Colonic mucosa (tissue), 4 donors: ENCODE measurements around the gene TNK2. TPM values are rescaled to one million over a fixed set of nuclear protein-coding genes. Genes with fewer than 3 reads are reported as not detected.
"Not testable (repeated sequence)": the region's sequence is repeated elsewhere in the genome, so short reads cannot be mapped to it uniquely, and the experiment has no call there.

ENCODE experiments used
- DNase-seq: peaks from one replicate; pipeline ENCODE4 v3.0.0-alpha.2; 2020
- H3K27ac ChIP-seq: fragments of 200-600 bp; one replicate; pipeline ENCODE4 v1.8.0; 2021
- H3K27me3 ChIP-seq: fragments of 200-600 bp; one replicate; pipeline ENCODE4 v1.8.0; 2021
- H3K36me3 ChIP-seq: fragments of 200-600 bp; one replicate; pipeline ENCODE4 v1.8.0; 2021
- H3K4me1 ChIP-seq: fragments of 200-600 bp; one replicate; pipeline ENCODE4 v1.8.0; 2021; ENCODE audit warnings: mild to moderate bottlenecking
- H3K4me3 ChIP-seq: fragments of 200-600 bp; one replicate; pipeline ENCODE4 v1.8.0; 2021
- H3K9ac ChIP-seq, 2 donors: one replicate each; pipeline ENCODE4 v1.7.0; 2013; ENCODE audit warnings: control low read depth in 2 of 2, low read depth in 2 of 2, low read length in 2 of 2
- H3K9me3 ChIP-seq: fragments of 200-600 bp; one replicate; pipeline ENCODE4 v1.8.0; 2021
- intact Hi-C: fragments of 100-400 bp; cut with DNase I; formaldehyde crosslinking; loops from one replicate; pipeline ENCODE4 v1.14.1; 2022
- total RNA-seq, 2 donors: library from RNA; stranded (reverse); fragmentation: NEBNext Ultra II Directional in 1 of 2; extraction: Animal tissue kit (Norgen Biotek cat#: 25700) in 1 of 2; gene quantifications; one replicate each; pipeline ENCODE4 v1.2.1, GENCODE V29; 2021
- TF ChIP-seq, protein P1 (sequence below): fragments of 200-600 bp; IDR thresholded peaks from one replicate; pipeline ENCODE4 v1.8.0; 2022; ENCODE audit warnings: antibody characterized with exemption, mild to moderate bottlenecking
- donor health status: healthy.
- donor health status: DM: no; HTN: no; CAD: no.
- donor health status: DM: no; HTN: no; CAD: no.

TNK2 gene
- total RNA-seq, 2 donors from 2014 or later = 23.8 to 28.5 TPM

DNA sequence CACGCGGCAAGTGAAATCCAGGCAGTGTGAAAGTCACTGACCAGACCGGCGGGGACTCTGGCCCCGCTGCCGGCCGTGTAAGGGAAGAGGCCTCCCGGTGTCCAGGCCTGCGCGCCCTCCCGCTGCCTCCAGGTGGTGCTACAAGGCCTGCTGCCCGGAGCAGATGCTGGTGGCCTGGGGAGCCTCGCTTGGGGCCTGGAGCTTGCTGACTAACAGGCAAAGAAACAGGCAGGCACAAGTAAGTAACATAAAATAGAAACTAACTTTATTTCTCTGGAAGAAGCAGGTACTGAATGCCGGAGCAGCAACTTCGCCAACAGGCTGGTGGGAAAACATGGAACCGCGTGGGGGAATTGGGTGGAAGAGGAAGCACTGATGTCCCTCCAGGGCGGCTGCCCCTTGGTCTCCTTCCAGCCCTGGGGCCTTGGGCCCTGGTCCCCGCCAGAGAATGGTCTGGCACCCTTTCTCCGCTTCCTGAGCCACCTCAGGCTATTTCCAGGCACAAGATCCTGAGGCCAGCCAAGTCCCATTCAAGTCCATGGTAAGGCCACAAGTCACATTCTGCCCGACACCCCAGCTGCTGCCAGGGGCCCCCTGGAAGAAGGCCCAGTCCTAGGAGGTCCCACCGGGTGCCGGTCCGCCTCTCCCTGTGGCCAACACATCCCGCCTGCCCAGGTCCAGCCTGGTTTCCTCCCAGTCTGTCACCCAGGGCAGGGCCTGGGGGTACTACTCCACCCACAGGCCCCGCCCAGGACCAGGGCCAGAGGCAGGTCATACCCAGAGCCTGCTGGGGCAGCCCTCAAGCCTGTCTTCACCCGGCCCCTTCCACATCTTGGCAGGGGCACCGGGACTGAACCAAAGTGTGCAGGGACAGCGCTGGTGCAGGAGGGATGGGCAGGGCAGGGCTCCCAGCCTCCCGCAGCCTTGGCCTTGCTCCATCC lies 45.0 kb downstream of the TNK2 start:
- H3K4me1 ChIP-seq = no peaks in the 10 kb centered on the region
- H3K9me3 ChIP-seq = no peaks in the 10 kb centered on the region
- no peaks in the 10 kb centered on the region for H3K27me3 ChIP-seq
- peak; percentile 89 for DNase-seq
- no peak overlapping the region for H3K4me3 ChIP-seq
- no peak overlapping the region for H3K27ac ChIP-seq
- TF ChIP-seq, protein P1, sequence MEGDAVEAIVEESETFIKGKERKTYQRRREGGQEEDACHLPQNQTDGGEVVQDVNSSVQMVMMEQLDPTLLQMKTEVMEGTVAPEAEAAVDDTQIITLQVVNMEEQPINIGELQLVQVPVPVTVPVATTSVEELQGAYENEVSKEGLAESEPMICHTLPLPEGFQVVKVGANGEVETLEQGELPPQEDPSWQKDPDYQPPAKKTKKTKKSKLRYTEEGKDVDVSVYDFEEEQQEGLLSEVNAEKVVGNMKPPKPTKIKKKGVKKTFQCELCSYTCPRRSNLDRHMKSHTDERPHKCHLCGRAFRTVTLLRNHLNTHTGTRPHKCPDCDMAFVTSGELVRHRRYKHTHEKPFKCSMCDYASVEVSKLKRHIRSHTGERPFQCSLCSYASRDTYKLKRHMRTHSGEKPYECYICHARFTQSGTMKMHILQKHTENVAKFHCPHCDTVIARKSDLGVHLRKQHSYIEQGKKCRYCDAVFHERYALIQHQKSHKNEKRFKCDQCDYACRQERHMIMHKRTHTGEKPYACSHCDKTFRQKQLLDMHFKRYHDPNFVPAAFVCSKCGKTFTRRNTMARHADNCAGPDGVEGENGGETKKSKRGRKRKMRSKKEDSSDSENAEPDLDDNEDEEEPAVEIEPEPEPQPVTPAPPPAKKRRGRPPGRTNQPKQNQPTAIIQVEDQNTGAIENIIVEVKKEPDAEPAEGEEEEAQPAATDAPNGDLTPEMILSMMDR = peak; percentile 95
- no peaks in the 10 kb centered on the region for H3K36me3 ChIP-seq
- intact Hi-C loops = loop anchor here (5.0 kb wide), 1 partner anchor 49 kb away; no protein-coding TSS in a partner anchor
- H3K9ac ChIP-seq = peak overlapping the region in 1 of 2 donors; percentile 1

- not testable (repeated sequence) for H3K4me3 ChIP-seq, H3K9me3 ChIP-seq, H3K9ac ChIP-seq, H3K27me3 ChIP-seq, H3K27ac ChIP-seq, H3K36me3 ChIP-seq, H3K4me1 ChIP-seq, DNase-seq
- intact Hi-C loops = loop anchor here (5.0 kb wide), 1 partner anchor 50 kb away; no protein-coding TSS in a partner anchor
Observed at GRCh38 chr3:195862318-195862717, 46.0 kb downstream of the TNK2 start.

- DNase-seq = no peak
- intact Hi-C loops = loop anchor here (2.0 to 5.0 kb wide), 2 partner anchors 34 to 52 kb away; no protein-coding TSS in a partner anchor
- no peaks in the 10 kb centered on the region for H3K4me1 ChIP-seq
- no peaks in the 10 kb centered on the region for H3K27me3 ChIP-seq
- TF ChIP-seq, protein P1 = no peak
- no peak overlapping the region for H3K27ac ChIP-seq
- no peaks in the 10 kb centered on the region for H3K9me3 ChIP-seq
- no peak overlapping the region for H3K4me3 ChIP-seq
- H3K9ac ChIP-seq = no peak overlapping the region
- no peaks in the 10 kb centered on the region for H3K36me3 ChIP-seq
Observed at GRCh38 chr3:195860456-195860855, 47.9 kb downstream of the TNK2 start.

DNA sequence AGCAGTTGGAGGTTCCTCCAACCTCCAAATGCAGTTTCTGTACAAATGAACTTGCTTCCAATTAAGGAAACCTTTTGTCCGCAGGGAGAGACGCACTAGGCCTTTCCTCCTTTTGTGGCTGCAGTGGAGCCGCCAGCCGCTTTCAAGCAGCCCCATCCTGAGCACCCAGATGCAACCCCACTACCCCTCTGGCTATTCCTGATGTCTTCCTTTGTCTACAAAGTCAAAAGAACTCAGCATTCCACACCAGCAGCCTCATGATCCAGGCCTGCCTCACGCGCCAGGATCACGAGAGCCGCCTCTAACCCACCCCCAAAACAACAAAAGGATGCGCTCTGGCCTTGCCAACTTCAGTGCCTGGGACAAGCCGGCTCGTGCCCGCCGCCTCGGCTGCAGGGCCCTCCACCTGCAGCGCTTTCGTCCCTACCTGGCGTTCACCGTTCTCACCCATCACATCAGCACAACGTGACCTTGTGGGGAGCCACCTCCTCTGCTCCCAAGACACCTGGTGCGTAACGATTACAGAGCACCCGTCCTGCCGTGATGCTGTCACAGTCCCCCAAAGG lies 48.4 kb downstream of the TNK2 start:
- TF ChIP-seq, protein P1 = no peak
- Histone ChIP-seq H3K4me3 (no peak overlapping the region), H3K4me1 (no peaks in the 10 kb centered on the region), H3K9ac (no peak overlapping the region), H3K36me3 (no peaks in the 10 kb centered on the region), H3K27ac (no peak overlapping the region), H3K9me3 (no peaks in the 10 kb centered on the region), H3K27me3 (no peaks in the 10 kb centered on the region)
- intact Hi-C loops = loop anchor here (2.0 to 5.0 kb wide), 2 partner anchors 35 to 52 kb away; no protein-coding TSS in a partner anchor
- no peak for DNase-seq

DNA sequence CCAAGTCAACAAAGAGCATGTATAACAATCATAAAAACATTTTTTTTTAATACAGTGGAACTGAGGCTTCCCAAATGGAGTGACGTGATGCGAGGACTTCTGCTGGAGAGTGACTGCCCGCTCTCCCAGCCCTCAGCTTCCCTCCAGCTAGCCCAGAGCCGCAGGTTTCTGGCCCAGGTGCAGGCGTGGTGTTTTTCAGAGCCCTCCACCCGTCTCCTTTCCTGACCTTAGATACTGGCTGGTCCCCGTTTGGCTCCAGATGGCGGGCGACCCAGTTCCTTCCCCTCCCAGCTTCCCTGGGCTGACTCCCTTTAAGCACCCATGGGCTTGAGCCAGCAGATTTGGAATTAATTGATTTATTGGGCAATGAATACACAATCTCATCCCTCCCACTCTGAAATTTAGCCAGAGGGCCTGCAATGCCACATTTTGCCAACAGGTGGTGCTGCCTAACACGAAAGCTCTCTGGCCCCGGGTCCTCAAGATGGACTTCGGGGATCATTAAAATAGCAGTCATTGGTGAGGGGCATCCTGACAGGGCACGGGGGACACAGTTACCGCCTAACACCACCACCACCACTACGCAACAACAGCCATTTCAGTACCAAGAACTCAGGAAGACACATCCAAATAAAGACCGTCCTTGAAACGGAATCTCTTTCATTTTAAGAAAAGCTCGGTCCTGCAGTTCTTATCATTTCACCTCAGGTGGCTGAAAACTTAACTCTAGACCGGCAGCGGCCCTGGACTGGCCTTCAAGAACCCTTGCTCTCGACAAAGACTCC lies 49.1 kb downstream of the TNK2 start:
- intact Hi-C loops = no loop called here
- TF ChIP-seq, protein P1 = peak; percentile 97
- H3K27ac ChIP-seq = no peak overlapping the region
- H3K9ac ChIP-seq = peak overlapping the region in 1 of 2 donors; percentile 49
- H3K4me3 ChIP-seq = no peak overlapping the region
- H3K9me3 ChIP-seq = no peaks in the 10 kb centered on the region
- H3K36me3 ChIP-seq = no peaks in the 10 kb centered on the region
- H3K27me3 ChIP-seq = no peaks in the 10 kb centered on the region
- DNase-seq = peak; percentile 75
- H3K4me1 ChIP-seq = no peaks in the 10 kb centered on the region
